Activated gamma-delta T cell treated with Interleukin-2 at 50 U/mL for 16 hours (primary cell): ENCODE data around the gene TNS1.
A peak's percentile ranks its signal among the peaks of the same experiment; 100 is the strongest.
"Not testable (repeated sequence)": the region's sequence is repeated elsewhere in the genome, so short reads cannot be mapped to it uniquely, and the experiment has no call there.

Experiments used
- DNase-seq: peaks from one replicate; pipeline ENCODE4 v3.0.0-alpha.2; 2020

TNS1 gene

GRCh38 chr2:218029366-218030360, 26.9 kb upstream of the TNS1 start:
- no peak for DNase-seq

- no peak for DNase-seq
Observed at GRCh38 chr2:218028562-218029348, 26.0 kb upstream of the TNS1 start.

- DNase-seq: peak; percentile 2
Observed at GRCh38 chr2:218028189-218028495, 25.3 kb upstream of the TNS1 start.

GRCh38 chr2:218027426-218028188, 24.8 kb upstream of the TNS1 start:
- DNase-seq: peak; percentile 1

- DNase-seq: peak; percentile 2
Observed at GRCh38 chr2:218026676-218027425, 24.1 kb upstream of the TNS1 start.

- DNase-seq: no peak
Observed at GRCh38 chr2:218026244-218026643, 23.4 kb upstream of the TNS1 start.

GRCh38 chr2:218024871-218025270, 22.1 kb upstream of the TNS1 start:
- DNase-seq: no peak

- DNase-seq: no peak
Observed at GRCh38 chr2:218024336-218024735, 21.5 kb upstream of the TNS1 start.

GRCh38 chr2:218023636-218024035, 20.8 kb upstream of the TNS1 start:
- no peak for DNase-seq

- no peak for DNase-seq
Observed at GRCh38 chr2:218022851-218023530, 20.2 kb upstream of the TNS1 start.

- DNase-seq: no peak
Observed at GRCh38 chr2:218022131-218022850, 19.5 kb upstream of the TNS1 start.

GRCh38 chr2:218021536-218022071, 18.8 kb upstream of the TNS1 start:
- no peak for DNase-seq

GRCh38 chr2:218020966-218021535, 18.3 kb upstream of the TNS1 start:
- no peak for DNase-seq

- DNase-seq: no peak
Observed at GRCh38 chr2:218020281-218020680, 17.5 kb upstream of the TNS1 start.

GRCh38 chr2:218019411-218020060, 16.7 kb upstream of the TNS1 start:
- DNase-seq: no peak

GRCh38 chr2:218018842-218019125, 16.0 kb upstream of the TNS1 start:
- DNase-seq: not testable (repeated sequence)

GRCh38 chr2:218017211-218018053, 14.6 kb upstream of the TNS1 start:
- no peak for DNase-seq

- no peak for DNase-seq
Observed at GRCh38 chr2:218016810-218017209, 14.0 kb upstream of the TNS1 start.
